ENCODE measurements around the gene L3MBTL3.

GRCh38 chr6:130132286-130132701 is 113.9 kb downstream of the L3MBTL3 start:
- TF ChIP-seq CTCF (IDR thresholded peaks at IDR 0.05) (no peak), POLR2A (IDR thresholded peaks at IDR 0.05) (no peak)
